ENCODE data around the gene KMT2A. TPM values are rescaled to one million over a fixed set of nuclear protein-coding genes. Genes with fewer than 3 reads are reported as not detected.
"Not testable (repeated sequence)": the region's sequence is repeated elsewhere in the genome, so short reads cannot be mapped to it uniquely, and the experiment has no call there.

KMT2A gene
- total RNA-seq, 2 donors from 2014 or later: 76.9 to 78.8 TPM

DNA sequence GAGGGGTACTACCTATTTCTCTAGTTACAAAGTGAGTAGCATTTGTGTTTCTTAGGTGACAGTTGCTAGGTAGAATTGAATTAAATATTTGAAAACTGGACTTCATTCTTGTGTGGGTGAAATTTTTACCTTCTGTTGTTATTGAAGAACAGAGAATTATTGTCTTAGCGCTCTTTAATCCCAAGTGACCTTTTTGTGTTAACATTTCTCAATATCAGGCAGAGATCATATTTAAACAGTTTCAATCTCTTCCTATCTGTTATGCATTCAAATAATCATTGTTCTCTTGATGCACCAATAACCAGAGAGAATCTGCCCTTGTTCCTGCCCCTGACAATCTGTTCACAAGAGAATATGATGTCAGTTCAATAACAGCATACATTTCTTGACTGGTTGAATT, 14.2 kb downstream of the KMT2A start:
- H3K27ac Mint-ChIP-seq: no peak overlapping the region
- no peak overlapping the region for H3K4me3 Mint-ChIP-seq
- no peaks in the 10 kb centered on the region for H3K9me3 ChIP-seq (ENCODE audit: control insufficient read depth, low read length)
- no peaks in the 10 kb centered on the region for H3K9me3 Mint-ChIP-seq
- WGBS, 2 experiments (ENCODE audit: insufficient coverage in 1 of 2, insufficient read length in 1 of 2): 86 to 92% methylated on average over 1 of the region's 1 CpG
- H3K4me1 Mint-ChIP-seq: peaks cover 7% of the 10 kb centered on the region
- H3K27ac ChIP-seq (ENCODE audit: low read depth, low read length): no peak overlapping the region
- TF ChIP-seq, protein P1, sequence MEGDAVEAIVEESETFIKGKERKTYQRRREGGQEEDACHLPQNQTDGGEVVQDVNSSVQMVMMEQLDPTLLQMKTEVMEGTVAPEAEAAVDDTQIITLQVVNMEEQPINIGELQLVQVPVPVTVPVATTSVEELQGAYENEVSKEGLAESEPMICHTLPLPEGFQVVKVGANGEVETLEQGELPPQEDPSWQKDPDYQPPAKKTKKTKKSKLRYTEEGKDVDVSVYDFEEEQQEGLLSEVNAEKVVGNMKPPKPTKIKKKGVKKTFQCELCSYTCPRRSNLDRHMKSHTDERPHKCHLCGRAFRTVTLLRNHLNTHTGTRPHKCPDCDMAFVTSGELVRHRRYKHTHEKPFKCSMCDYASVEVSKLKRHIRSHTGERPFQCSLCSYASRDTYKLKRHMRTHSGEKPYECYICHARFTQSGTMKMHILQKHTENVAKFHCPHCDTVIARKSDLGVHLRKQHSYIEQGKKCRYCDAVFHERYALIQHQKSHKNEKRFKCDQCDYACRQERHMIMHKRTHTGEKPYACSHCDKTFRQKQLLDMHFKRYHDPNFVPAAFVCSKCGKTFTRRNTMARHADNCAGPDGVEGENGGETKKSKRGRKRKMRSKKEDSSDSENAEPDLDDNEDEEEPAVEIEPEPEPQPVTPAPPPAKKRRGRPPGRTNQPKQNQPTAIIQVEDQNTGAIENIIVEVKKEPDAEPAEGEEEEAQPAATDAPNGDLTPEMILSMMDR (conservative IDR thresholded peaks at IDR 0.05): no peak
- H3K27me3 Mint-ChIP-seq (ENCODE audit: insufficient read depth): no peaks in the 10 kb centered on the region
- H3K9ac ChIP-seq (ENCODE audit: extremely low read depth, low read length, poor library complexity, severe bottlenecking): no peak overlapping the region
- no peak for DNase-seq
- peaks cover 46% of the 10 kb centered on the region for H3K36me3 ChIP-seq (ENCODE audit: control insufficient read depth, insufficient read depth, low read length)
- H3K4me1 ChIP-seq (ENCODE audit: control insufficient read depth, insufficient read depth, low read length): no peaks in the 10 kb centered on the region
- H3K27me3 ChIP-seq (ENCODE audit: control insufficient read depth, insufficient read depth, low read length, poor library complexity, severe bottlenecking): no peaks in the 10 kb centered on the region
- H3K36me3 Mint-ChIP-seq (ENCODE audit: low read depth): peaks cover 31% of the 10 kb centered on the region
- H3K4me3 ChIP-seq (ENCODE audit: low read length): no peak overlapping the region

DNA sequence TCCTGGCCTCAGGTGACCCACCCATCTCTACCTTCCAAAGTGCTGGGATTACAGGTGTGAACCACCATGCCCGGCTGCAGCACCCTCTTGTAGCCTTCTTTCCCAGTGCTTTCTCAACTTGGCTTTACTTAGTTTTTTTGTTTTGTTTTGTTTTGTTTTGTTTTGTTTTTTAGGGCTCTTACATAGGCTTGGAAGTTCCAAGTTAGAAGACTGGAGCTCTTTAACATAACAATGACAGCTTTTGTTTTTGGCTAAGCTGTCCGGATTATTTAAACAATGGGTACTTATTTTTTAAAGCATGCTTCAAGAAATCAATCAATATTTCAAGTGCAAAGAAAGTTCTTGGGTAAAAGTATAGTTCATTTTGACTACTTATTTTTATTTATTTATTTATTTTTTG, 25.9 kb downstream of the KMT2A start:
- no peaks in the 10 kb centered on the region for H3K27me3 Mint-ChIP-seq (ENCODE audit: insufficient read depth)
- no peak overlapping the region for H3K27ac Mint-ChIP-seq
- Histone ChIP-seq H3K4me1 (ENCODE audit: control insufficient read depth, insufficient read depth, low read length) (no peaks in the 10 kb centered on the region), H3K9ac (ENCODE audit: extremely low read depth, low read length, poor library complexity, severe bottlenecking) (no peak overlapping the region), H3K36me3 (ENCODE audit: control insufficient read depth, insufficient read depth, low read length) (peaks cover 24% of the 10 kb centered on the region), H3K9me3 (ENCODE audit: control insufficient read depth, low read length) (no peaks in the 10 kb centered on the region), H3K27ac (ENCODE audit: low read depth, low read length) (no peak overlapping the region), H3K27me3 (ENCODE audit: control insufficient read depth, insufficient read depth, low read length, poor library complexity, severe bottlenecking) (no peaks in the 10 kb centered on the region), H3K4me3 (ENCODE audit: low read length) (no peak overlapping the region)
- H3K4me1 Mint-ChIP-seq: peaks cover 2% of the 10 kb centered on the region
- H3K36me3 Mint-ChIP-seq (ENCODE audit: low read depth): peaks cover 29% of the 10 kb centered on the region
- H3K9me3 Mint-ChIP-seq: no peaks in the 10 kb centered on the region
- DNase-seq: no peak
- WGBS, 2 experiments (ENCODE audit: insufficient coverage in 1 of 2, insufficient read length in 1 of 2): 89% methylated on average over 2 of the region's 2 CpGs; no CpG with 5 or more reads in 1 of the 2 experiments
- TF ChIP-seq, protein P1 (conservative IDR thresholded peaks at IDR 0.05): no peak
- H3K4me3 Mint-ChIP-seq: no peak overlapping the region

DNA sequence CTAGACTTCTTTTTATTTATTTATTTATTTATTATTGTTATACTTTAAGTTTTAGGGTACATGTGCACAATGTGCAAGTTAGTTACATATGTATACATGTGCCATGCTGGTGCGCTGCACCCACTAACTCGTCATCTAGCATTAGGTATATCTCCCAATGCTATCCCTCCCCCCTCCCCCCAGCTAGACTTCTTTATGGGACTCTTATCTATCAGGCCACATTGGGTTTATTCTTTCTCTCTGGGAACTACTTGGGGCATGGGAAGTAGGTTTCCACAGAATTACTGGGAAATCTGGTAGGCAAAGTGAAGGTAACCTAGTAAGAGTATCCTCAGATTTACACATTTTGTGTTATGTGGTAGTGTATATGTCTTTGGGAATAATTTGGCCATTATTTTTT, 32.7 kb downstream of the KMT2A start:
- H3K36me3 Mint-ChIP-seq (ENCODE audit: low read depth): peaks cover 40% of the 10 kb centered on the region
- H3K4me3 Mint-ChIP-seq; DNase-seq; H3K27me3 Mint-ChIP-seq (ENCODE audit: insufficient read depth); H3K27me3 ChIP-seq (ENCODE audit: control insufficient read depth, insufficient read depth, low read length, poor library complexity, severe bottlenecking); H3K27ac Mint-ChIP-seq; H3K9me3 Mint-ChIP-seq; H3K4me1 ChIP-seq (ENCODE audit: control insufficient read depth, insufficient read depth, low read length); H3K9me3 ChIP-seq (ENCODE audit: control insufficient read depth, low read length); H3K4me1 Mint-ChIP-seq; H3K9ac ChIP-seq (ENCODE audit: extremely low read depth, low read length, poor library complexity, severe bottlenecking); H3K27ac ChIP-seq (ENCODE audit: low read depth, low read length); H3K4me3 ChIP-seq (ENCODE audit: low read length): not testable (repeated sequence)
- peaks cover 57% of the 10 kb centered on the region for H3K36me3 ChIP-seq (ENCODE audit: control insufficient read depth, insufficient read depth, low read length)
- WGBS, 2 experiments (ENCODE audit: insufficient coverage in 1 of 2, insufficient read length in 1 of 2): 100% methylated on average over 1 of the region's 2 CpGs; no CpG with 5 or more reads in 1 of the 2 experiments

DNA sequence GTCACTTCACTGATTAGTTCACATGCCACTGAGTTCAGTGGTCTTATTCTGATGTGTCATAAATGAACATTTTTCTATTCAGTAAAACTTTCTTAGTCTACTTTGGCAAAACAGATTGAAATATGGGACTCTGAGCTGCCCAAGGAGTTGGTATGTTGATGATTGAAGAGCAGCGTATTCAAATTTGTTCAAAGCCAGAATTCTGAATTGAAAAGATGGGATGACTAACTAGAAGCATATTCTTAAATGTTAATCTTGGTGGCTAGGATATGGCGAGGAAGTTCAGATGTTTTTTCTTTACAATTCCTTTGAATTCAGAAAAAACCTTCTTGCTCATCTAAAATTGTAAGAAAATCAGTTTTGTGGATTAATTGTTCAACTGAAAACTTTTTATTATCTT, 34.7 kb downstream of the KMT2A start:
- no peaks in the 10 kb centered on the region for H3K9me3 ChIP-seq (ENCODE audit: control insufficient read depth, low read length)
- TF ChIP-seq, protein P1 (conservative IDR thresholded peaks at IDR 0.05): no peak
- H3K27ac ChIP-seq (ENCODE audit: low read depth, low read length): no peak overlapping the region
- no peaks in the 10 kb centered on the region for H3K27me3 ChIP-seq (ENCODE audit: control insufficient read depth, insufficient read depth, low read length, poor library complexity, severe bottlenecking)
- H3K36me3 ChIP-seq (ENCODE audit: control insufficient read depth, insufficient read depth, low read length): peaks cover 59% of the 10 kb centered on the region
- H3K9me3 Mint-ChIP-seq: no peaks in the 10 kb centered on the region
- H3K4me1 Mint-ChIP-seq: no peaks in the 10 kb centered on the region
- DNase-seq: no peak
- H3K4me3 Mint-ChIP-seq: no peak overlapping the region
- no peaks in the 10 kb centered on the region for H3K4me1 ChIP-seq (ENCODE audit: control insufficient read depth, insufficient read depth, low read length)
- H3K4me3 ChIP-seq (ENCODE audit: low read length): no peak overlapping the region
- H3K27ac Mint-ChIP-seq: no peak overlapping the region
- peaks cover 44% of the 10 kb centered on the region for H3K36me3 Mint-ChIP-seq (ENCODE audit: low read depth)
- no peaks in the 10 kb centered on the region for H3K27me3 Mint-ChIP-seq (ENCODE audit: insufficient read depth)
- 90 to 97% methylated on average over 2 of the region's 2 CpGs for WGBS, 2 experiments (ENCODE audit: insufficient coverage in 1 of 2, insufficient read length in 1 of 2)
- no peak overlapping the region for H3K9ac ChIP-seq (ENCODE audit: extremely low read depth, low read length, poor library complexity, severe bottlenecking)
